Measurements from ENCODE around the gene LARP1. TPM values are rescaled to one million over a fixed set of nuclear protein-coding genes. Genes with fewer than 3 reads are reported as not detected.
"Not testable (repeated sequence)": the region's sequence is repeated elsewhere in the genome, so short reads cannot be mapped to it uniquely, and the experiment has no call there.

Gene LARP1
- total and polyA plus RNA-seq, 4 experiments from 2014 or later = 6.0 to 159 (median 90.3) TPM

- H3K27me3 ChIP-seq (ENCODE audit: insufficient read depth, low read length) = no peaks in the 10 kb centered on the region
- DNase-seq = no peak
- no peaks in the 10 kb centered on the region for H3K36me3 Mint-ChIP-seq
- H3K4me1 ChIP-seq (ENCODE audit: insufficient read depth, low read length) = no peaks in the 10 kb centered on the region
- no peak overlapping the region for H3K27ac ChIP-seq (ENCODE audit: low read depth, low read length)
- ChIA-PET POLR2A (ENCODE audit: partially characterized antibody) (interaction anchor here (0.9 kb wide), 1 partner anchor 34 kb away, joined by 3 read pairs; no protein-coding TSS in a partner anchor), CTCF (ENCODE audit: partially characterized antibody) (no interaction called here)
- intact Hi-C loops (cut with micrococcal nuclease) = no loop called here
- no peak overlapping the region for H3K4me3 ChIP-seq (ENCODE audit: low read length in 2 of 2)
- no peak overlapping the region for H3K4me3 Mint-ChIP-seq
- peaks cover 0 to 1% (median 0%) of the 10 kb centered on the region in 8 donors for H3K9me3 Mint-ChIP-seq
- no peaks in the 10 kb centered on the region for H3K27me3 Mint-ChIP-seq
- no peak overlapping the region for H3K27ac Mint-ChIP-seq
- no peaks in the 10 kb centered on the region for H3K9me3 ChIP-seq (ENCODE audit: control insufficient read depth in 1 of 2, low read length in 2 of 2)
- no peaks in the 10 kb centered on the region for H3K4me1 Mint-ChIP-seq
- H3K36me3 ChIP-seq (ENCODE audit: insufficient read depth, low read length) = no peaks in the 10 kb centered on the region
These were observed 31.3 kb upstream of the LARP1 start for GRCh38 chr5:154723740-154724505.

DNA sequence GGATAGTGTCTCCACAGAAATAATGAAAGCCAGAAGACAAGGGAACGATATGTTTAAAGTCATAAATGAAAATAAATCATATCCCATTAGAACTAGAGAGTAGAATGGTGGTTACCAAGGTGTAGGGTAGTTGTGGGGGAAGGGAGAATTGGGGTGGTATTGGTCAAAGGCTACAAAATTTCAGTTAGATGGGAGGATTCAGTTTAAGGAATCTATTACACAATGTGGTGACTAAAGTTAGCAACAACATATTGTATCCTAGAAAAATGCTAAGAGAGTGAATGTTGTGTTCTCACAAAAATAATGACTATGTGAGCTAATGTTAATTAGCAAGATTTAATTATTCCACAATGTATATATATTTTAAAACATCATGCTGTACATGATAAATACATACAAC, 27.8 kb upstream of the LARP1 start:
- Mint-ChIP-seq H3K36me3 (peaks cover 0 to 4% of the 10 kb centered on the region in 2 donors), H3K4me3 (no peak overlapping the region), H3K27me3 (no peaks in the 10 kb centered on the region), H3K9me3 (peaks cover 0 to 6% (median under 1%) of the 10 kb centered on the region in 8 donors), H3K4me1 (no peaks in the 10 kb centered on the region), H3K27ac (no peak overlapping the region)
- Histone ChIP-seq H3K36me3 (ENCODE audit: insufficient read depth, low read length) (no peaks in the 10 kb centered on the region), H3K4me3 (ENCODE audit: low read length in 2 of 2) (no peak overlapping the region), H3K27ac (ENCODE audit: low read depth, low read length) (no peak overlapping the region), H3K27me3 (ENCODE audit: insufficient read depth, low read length) (no peaks in the 10 kb centered on the region), H3K4me1 (ENCODE audit: insufficient read depth, low read length) (no peaks in the 10 kb centered on the region), H3K9me3 (ENCODE audit: control insufficient read depth in 1 of 2, low read length in 2 of 2) (no peaks in the 10 kb centered on the region)
- intact Hi-C loops (cut with micrococcal nuclease) = no loop called here
- ChIA-PET POLR2A (ENCODE audit: partially characterized antibody) (no interaction called here), CTCF (ENCODE audit: partially characterized antibody) (no interaction called here)
- no peak for DNase-seq

DNA sequence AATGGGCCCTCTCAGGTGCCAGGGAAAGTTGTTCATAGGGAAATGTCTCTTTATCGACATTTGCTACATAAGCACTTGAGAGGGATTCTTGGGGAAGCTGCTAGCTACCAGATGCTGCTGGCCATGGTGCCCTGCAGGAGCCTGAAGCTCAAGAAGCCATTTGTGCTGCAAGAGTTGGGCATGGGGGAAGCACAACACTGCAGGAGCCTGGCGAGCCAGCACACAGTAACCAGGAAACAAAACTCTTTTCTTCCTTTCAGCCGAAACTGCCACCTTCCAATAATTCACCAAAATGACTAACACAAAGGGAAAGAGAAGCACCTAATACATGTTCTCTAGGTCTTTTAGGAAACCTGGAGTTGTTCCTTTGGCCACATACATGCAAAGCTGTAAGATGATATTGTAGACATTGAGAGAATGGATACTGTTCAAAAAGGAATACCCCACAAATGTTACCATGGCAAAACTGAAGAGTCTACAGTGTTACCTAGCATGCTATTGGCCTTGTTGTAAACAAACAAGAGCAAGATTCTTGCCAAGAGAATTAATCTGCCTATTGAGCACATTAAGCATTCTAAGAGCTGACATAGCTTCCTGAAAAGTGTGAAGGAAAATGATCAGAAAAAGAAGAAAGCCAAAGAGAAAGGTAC, 26.1 kb upstream of the LARP1 start:
- ChIA-PET POLR2A (ENCODE audit: partially characterized antibody) (no interaction called here), CTCF (ENCODE audit: partially characterized antibody) (no interaction called here)
- intact Hi-C loops (cut with micrococcal nuclease) = no loop called here
- Mint-ChIP-seq H3K27ac (peak overlapping the region in 1 of 7 donors; percentile 14), H3K9me3 (peaks cover 0 to 6% (median under 1%) of the 10 kb centered on the region in 8 donors), H3K36me3 (peaks cover 0 to 4% of the 10 kb centered on the region in 2 donors), H3K27me3 (no peaks in the 10 kb centered on the region), H3K4me3 (no peak overlapping the region), H3K4me1 (no peaks in the 10 kb centered on the region)
- no peak for DNase-seq
- Histone ChIP-seq H3K36me3 (ENCODE audit: insufficient read depth, low read length) (no peaks in the 10 kb centered on the region), H3K9me3 (ENCODE audit: control insufficient read depth in 1 of 2, low read length in 2 of 2) (no peaks in the 10 kb centered on the region), H3K4me1 (ENCODE audit: insufficient read depth, low read length) (no peaks in the 10 kb centered on the region), H3K27me3 (ENCODE audit: insufficient read depth, low read length) (no peaks in the 10 kb centered on the region), H3K27ac (ENCODE audit: low read depth, low read length) (no peak overlapping the region), H3K4me3 (ENCODE audit: low read length in 2 of 2) (no peak overlapping the region)

DNA sequence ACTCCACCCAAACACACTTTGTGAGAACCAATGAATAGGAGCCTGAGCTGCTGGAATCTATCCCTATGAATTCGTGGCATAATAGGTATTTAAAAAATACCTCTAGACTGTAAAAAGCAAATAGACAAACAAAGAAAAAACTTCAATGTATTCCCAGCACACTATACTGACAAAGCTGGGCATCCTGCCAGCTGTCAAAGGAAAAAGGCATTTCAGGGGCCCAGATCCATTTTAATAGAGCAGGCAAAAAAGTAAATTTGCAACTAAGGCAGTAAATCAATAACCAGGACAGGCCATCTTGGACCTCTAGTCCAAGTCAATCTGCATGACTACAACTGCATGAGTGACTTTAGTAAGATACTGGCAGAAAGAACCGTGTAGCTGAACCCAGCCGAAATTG, 25.6 kb upstream of the LARP1 start:
- no peak for DNase-seq
- Mint-ChIP-seq H3K36me3 (peaks cover 0 to 4% of the 10 kb centered on the region in 2 donors), H3K4me1 (no peaks in the 10 kb centered on the region), H3K27ac (no peak overlapping the region), H3K9me3 (peaks cover 0 to 6% (median under 1%) of the 10 kb centered on the region in 8 donors), H3K4me3 (no peak overlapping the region), H3K27me3 (no peaks in the 10 kb centered on the region)
- Histone ChIP-seq H3K27me3 (ENCODE audit: insufficient read depth, low read length) (no peaks in the 10 kb centered on the region), H3K27ac (ENCODE audit: low read depth, low read length) (no peak overlapping the region), H3K9me3 (ENCODE audit: control insufficient read depth in 1 of 2, low read length in 2 of 2) (no peaks in the 10 kb centered on the region), H3K4me1 (ENCODE audit: insufficient read depth, low read length) (no peaks in the 10 kb centered on the region), H3K4me3 (ENCODE audit: low read length in 2 of 2) (no peak overlapping the region), H3K36me3 (ENCODE audit: insufficient read depth, low read length) (no peaks in the 10 kb centered on the region)
- CTCF ChIA-PET (ENCODE audit: partially characterized antibody) = no interaction called here
- POLR2A ChIA-PET (ENCODE audit: partially characterized antibody) = no interaction called here
- intact Hi-C loops (cut with micrococcal nuclease) = no loop called here

GRCh38 chr5:154730761-154731160, 24.4 kb upstream of the LARP1 start:
- H3K4me3 ChIP-seq (ENCODE audit: low read length in 2 of 2); H3K27ac Mint-ChIP-seq; H3K27ac ChIP-seq (ENCODE audit: low read depth, low read length); H3K27me3 ChIP-seq (ENCODE audit: insufficient read depth, low read length); H3K9me3 Mint-ChIP-seq; H3K36me3 Mint-ChIP-seq; CTCF ChIA-PET (ENCODE audit: partially characterized antibody); H3K4me3 Mint-ChIP-seq; POLR2A ChIA-PET (ENCODE audit: partially characterized antibody); H3K4me1 ChIP-seq (ENCODE audit: insufficient read depth, low read length); H3K36me3 ChIP-seq (ENCODE audit: insufficient read depth, low read length); DNase-seq; intact Hi-C loops (cut with micrococcal nuclease); H3K4me1 Mint-ChIP-seq; H3K27me3 Mint-ChIP-seq; H3K9me3 ChIP-seq (ENCODE audit: control insufficient read depth in 1 of 2, low read length in 2 of 2): not testable (repeated sequence)

DNA sequence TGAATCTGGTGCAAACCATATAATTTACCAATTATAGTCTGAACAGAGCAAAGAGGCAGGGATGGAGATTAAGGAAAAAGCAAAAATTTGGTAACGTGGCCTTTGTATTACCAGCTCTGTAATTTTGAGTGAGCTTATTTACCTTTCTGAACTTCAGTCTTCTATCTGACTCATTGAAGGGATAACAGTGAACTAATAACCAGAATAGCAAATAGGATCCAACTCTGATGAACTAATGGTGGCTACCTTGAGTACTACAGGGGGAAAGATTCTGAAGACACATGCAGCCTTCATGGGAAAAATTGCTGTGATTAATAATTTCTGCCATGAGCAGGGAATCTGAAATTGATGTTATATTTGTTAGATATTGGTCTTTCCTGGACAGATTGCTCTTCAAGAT, 23.0 kb upstream of the LARP1 start:
- no peak for DNase-seq
- peaks cover 0 to 6% (median under 1%) of the 10 kb centered on the region in 8 donors for H3K9me3 Mint-ChIP-seq
- Histone ChIP-seq H3K27me3 (ENCODE audit: insufficient read depth, low read length) (no peaks in the 10 kb centered on the region), H3K4me1 (ENCODE audit: insufficient read depth, low read length) (no peaks in the 10 kb centered on the region), H3K9me3 (ENCODE audit: control insufficient read depth in 1 of 2, low read length in 2 of 2) (no peaks in the 10 kb centered on the region), H3K4me3 (ENCODE audit: low read length in 2 of 2) (no peak overlapping the region), H3K36me3 (ENCODE audit: insufficient read depth, low read length) (no peaks in the 10 kb centered on the region), H3K27ac (ENCODE audit: low read depth, low read length) (no peak overlapping the region)
- no peaks in the 10 kb centered on the region for H3K4me1 Mint-ChIP-seq
- ChIA-PET CTCF (ENCODE audit: partially characterized antibody) (interaction anchor here (0.8 to 0.9 kb wide), 2 partner anchors 14 to 82 kb away, joined by 3 read pairs; no protein-coding TSS in a partner anchor), POLR2A (ENCODE audit: partially characterized antibody) (no interaction called here)
- H3K36me3 Mint-ChIP-seq = peaks cover 0 to 4% of the 10 kb centered on the region in 2 donors
- H3K27ac Mint-ChIP-seq = no peak overlapping the region
- peaks cover 0 to 1% of the 10 kb centered on the region in 2 donors for H3K27me3 Mint-ChIP-seq
- no peak overlapping the region for H3K4me3 Mint-ChIP-seq
- intact Hi-C loops (cut with micrococcal nuclease) = no loop called here

DNA sequence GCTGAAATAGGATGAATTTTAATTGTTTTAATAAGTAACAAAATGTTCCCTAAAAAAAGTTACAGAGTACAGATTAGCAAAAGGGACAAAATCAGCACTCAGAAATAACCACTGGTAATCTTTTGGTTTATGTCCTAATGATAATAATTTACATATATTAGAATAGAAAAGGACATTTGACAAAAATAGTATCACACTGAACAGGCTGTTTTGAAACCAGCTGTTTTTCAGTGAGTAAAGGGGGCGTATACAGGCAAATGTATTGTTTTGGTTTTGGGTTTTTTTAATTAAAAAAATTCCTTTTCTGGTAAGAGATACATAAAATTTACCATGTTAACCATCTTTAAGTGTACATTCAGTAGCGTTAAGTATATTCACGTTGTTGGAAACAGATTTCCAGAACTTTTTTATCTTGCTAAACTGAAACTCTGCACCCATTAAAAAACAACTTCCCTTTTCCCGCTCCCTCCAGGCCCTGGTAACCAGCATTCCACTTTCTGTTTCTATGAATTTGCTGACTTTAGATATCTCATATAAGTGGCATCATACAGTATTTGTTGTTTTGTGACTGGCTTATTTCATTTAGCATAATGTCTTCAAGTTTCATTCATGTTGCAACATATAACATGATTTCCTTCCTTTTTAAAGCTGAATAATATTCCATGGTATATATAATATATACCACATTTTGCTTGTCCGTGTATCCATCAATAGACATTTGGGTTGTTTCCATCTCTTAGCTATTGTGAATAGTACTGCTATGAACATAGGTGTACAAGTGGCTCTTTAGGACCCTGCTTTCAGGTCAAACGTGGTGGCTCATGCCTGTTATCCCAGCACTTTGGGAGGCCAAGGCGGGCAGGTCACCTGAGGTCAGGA, 20.6 kb upstream of the LARP1 start:
- ChIA-PET CTCF (ENCODE audit: partially characterized antibody) (no interaction called here), POLR2A (ENCODE audit: partially characterized antibody) (no interaction called here)
- Histone ChIP-seq H3K9me3 (ENCODE audit: control insufficient read depth in 1 of 2, low read length in 2 of 2) (no peaks in the 10 kb centered on the region), H3K36me3 (ENCODE audit: insufficient read depth, low read length) (no peaks in the 10 kb centered on the region), H3K4me1 (ENCODE audit: insufficient read depth, low read length) (no peaks in the 10 kb centered on the region), H3K27me3 (ENCODE audit: insufficient read depth, low read length) (no peaks in the 10 kb centered on the region), H3K27ac (ENCODE audit: low read depth, low read length) (no peak overlapping the region), H3K4me3 (ENCODE audit: low read length in 2 of 2) (no peak overlapping the region)
- DNase-seq = no peak
- Mint-ChIP-seq H3K4me1 (no peaks in the 10 kb centered on the region), H3K27me3 (peaks cover 0 to 1% of the 10 kb centered on the region in 2 donors), H3K36me3 (peaks cover 0 to 4% of the 10 kb centered on the region in 2 donors), H3K9me3 (peaks cover 0 to 2% (median 0%) of the 10 kb centered on the region in 8 donors), H3K4me3 (no peak overlapping the region), H3K27ac (no peak overlapping the region)
- intact Hi-C loops (cut with micrococcal nuclease) = no loop called here

Measured in CD4-positive, alpha-beta memory T cell (primary cell).